GM04503 (cell line): ENCODE results near the gene HORMAD2.
"Not testable (repeated sequence)": the region's sequence is repeated elsewhere in the genome, so short reads cannot be mapped to it uniquely, and the experiment has no call there.

ENCODE experiments used
- DNase-seq: peaks from one replicate; pipeline ENCODE4 v3.0.0-alpha.2; 2012; ENCODE audit warnings: low read depth

Gene HORMAD2

GRCh38 chr22:30057375-30057774, 22.9 kb upstream of the HORMAD2 start:
- DNase-seq: no peak

- DNase-seq: not testable (repeated sequence)
Observed at GRCh38 chr22:30059346-30060020, 20.8 kb upstream of the HORMAD2 start.

- DNase-seq: not testable (repeated sequence)
Observed at GRCh38 chr22:30061094-30061493, 19.2 kb upstream of the HORMAD2 start.

GRCh38 chr22:30062259-30062658, 18.0 kb upstream of the HORMAD2 start:
- no peak for DNase-seq

GRCh38 chr22:30062950-30063349, 17.3 kb upstream of the HORMAD2 start:
- DNase-seq: no peak

GRCh38 chr22:30064172-30064571, 16.1 kb upstream of the HORMAD2 start:
- DNase-seq: no peak

GRCh38 chr22:30073743-30074142, 6.5 kb upstream of the HORMAD2 start:
- DNase-seq: no peak

GRCh38 chr22:30074147-30074546, 6.1 kb upstream of the HORMAD2 start:
- DNase-seq: no peak

- no peak for DNase-seq
Observed at GRCh38 chr22:30074994-30075393, 5.3 kb upstream of the HORMAD2 start.

GRCh38 chr22:30077279-30077880, 2.9 kb upstream of the HORMAD2 start:
- DNase-seq: no peak

- DNase-seq: no peak
Observed at GRCh38 chr22:30078320-30079311, 1.6 kb upstream of the HORMAD2 start.

- DNase-seq: no peak
Observed at GRCh38 chr22:30080805-30081204, 541 bp downstream of the HORMAD2 start.

- DNase-seq: no peak
Observed at GRCh38 chr22:30086496-30086895, 6.2 kb downstream of the HORMAD2 start.

GRCh38 chr22:30087037-30087436, 6.8 kb downstream of the HORMAD2 start:
- not testable (repeated sequence) for DNase-seq

GRCh38 chr22:30087611-30088010, 7.3 kb downstream of the HORMAD2 start:
- no peak for DNase-seq

- no peak for DNase-seq
Observed at GRCh38 chr22:30088468-30088867, 8.2 kb downstream of the HORMAD2 start.

GRCh38 chr22:30089655-30089974, 9.4 kb downstream of the HORMAD2 start:
- no peak for DNase-seq

- DNase-seq: no peak
Observed at GRCh38 chr22:30092686-30093085, 12.4 kb downstream of the HORMAD2 start.

- DNase-seq: no peak
Observed at GRCh38 chr22:30094804-30095203, 14.5 kb downstream of the HORMAD2 start.

- DNase-seq: no peak
Observed at GRCh38 chr22:30097861-30098260, 17.6 kb downstream of the HORMAD2 start.

- DNase-seq: not testable (repeated sequence)
Observed at GRCh38 chr22:30100770-30101169, 20.5 kb downstream of the HORMAD2 start.

GRCh38 chr22:30104501-30105156, 24.4 kb downstream of the HORMAD2 start:
- DNase-seq: no peak
